K562 (cell line): ENCODE measurements around the gene DPH7. TPM values are rescaled to one million over a fixed set of nuclear protein-coding genes. Genes with fewer than 3 reads are reported as not detected.

Experiments
- CBX1 ChIP-seq: sonication (generic); IDR thresholded peaks from 2 replicates; pipeline ENCODE4 v1.6.1; 2016; ENCODE audit warnings: antibody characterized with exemption, low read depth, mild to moderate bottlenecking
- CCAR2 ChIP-seq: fragments of 200-400 bp; formaldehyde crosslinking; IDR thresholded peaks from 2 replicates; pipeline ENCODE4 v1.6.1; 2017; ENCODE audit warnings: mild to moderate bottlenecking, low read depth, low read length
- CREM ChIP-seq: IDR thresholded peaks from 2 replicates; pipeline ENCODE4 v1.6.1; 2014; ENCODE audit warnings: antibody characterized with exemption, low read depth
- CXXC5 ChIP-seq: fragments of 250-450 bp; sonication (Bioruptor Pico); IDR thresholded peaks from 2 replicates; pipeline ENCODE4 v1.8.0; 2022; ENCODE audit warnings: inconsistent platforms, mild to moderate bottlenecking, moderate library complexity
- ETS2 ChIP-seq: IDR thresholded peaks from 2 replicates; pipeline ENCODE4 v1.6.1; 2016; ENCODE audit warnings: borderline replicate concordance, missing genetic modification characterization, mild to moderate bottlenecking, moderate library complexity, missing compliant biosample characterization; ENCODE audit not compliant: poor library complexity, severe bottlenecking
- HOMEZ ChIP-seq: fragments of 250-450 bp; sonication (Bioruptor Pico); IDR thresholded peaks from 2 replicates; pipeline ENCODE4 v1.4.0; 2020; ENCODE audit warnings: mild to moderate bottlenecking, moderate library complexity
- KLF1 ChIP-seq: fragments of 450-650 bp; IDR thresholded peaks from 2 replicates; pipeline ENCODE4 v1.6.1; 2016; ENCODE audit warnings: missing genetic modification characterization, missing compliant biosample characterization
- MAFG ChIP-seq: fragments of 450-650 bp; conservative IDR thresholded peaks from 2 replicates; pipeline ENCODE4 v1.6.1; 2016; ENCODE audit warnings: missing genetic modification characterization, missing compliant biosample characterization
- MIER1 ChIP-seq: fragments of 450-650 bp; IDR thresholded peaks from 2 replicates; pipeline ENCODE4 v1.6.1; 2016; ENCODE audit warnings: antibody characterized with exemption, mild to moderate bottlenecking, low read depth
- NFE2 ChIP-seq: IDR thresholded peaks from 2 replicates; pipeline ENCODE4 v1.6.1; 2014; ENCODE audit warnings: antibody characterized with exemption, low read depth
- PHF20 ChIP-seq: fragments of 450-650 bp; IDR thresholded peaks from 2 replicates; pipeline ENCODE4 v1.6.1; 2018; ENCODE audit not compliant: partially characterized antibody
- PHF8 ChIP-seq: fragments of 200-600 bp; sonication (generic); IDR thresholded peaks from 2 replicates; pipeline ENCODE4 v1.6.1; 2012; ENCODE audit warnings: mixed run types, mild to moderate bottlenecking, inconsistent platforms, low read length, moderate library complexity, borderline replicate concordance
- POLR2A ChIP-seq: fragments of 450-650 bp; conservative IDR thresholded peaks from 2 replicates; pipeline ENCODE4 v1.6.1; 2016
- RAD51 ChIP-seq: fragments of 450-650 bp; IDR thresholded peaks from 2 replicates; pipeline ENCODE4 v1.7.1; 2016; ENCODE audit warnings: low read depth, mild to moderate bottlenecking, borderline replicate concordance
- RBFOX2 ChIP-seq: fragments of 200-400 bp; formaldehyde crosslinking; IDR thresholded peaks from 2 replicates; pipeline ENCODE4 v1.6.1; 2017; ENCODE audit warnings: low read depth, mild to moderate bottlenecking, low read length, moderate library complexity
- TBL1XR1 ChIP-seq, 2 experiments: IDR thresholded peaks; 2 replicates each; pipeline ENCODE4 v1.6.1; 2012; ENCODE audit warnings: improper control_type of control experiment in 2 of 2, low read length in 2 of 2, mild to moderate bottlenecking in 1 of 2
- ZMIZ1 ChIP-seq, 2 experiments: fragments of 150-350 bp in 1 of 2; IDR thresholded peaks; 2 replicates each; pipeline ENCODE4 v1.6.1; 2012 to 2016; ENCODE audit warnings: low read depth in 2 of 2, low read length in 2 of 2, mild to moderate bottlenecking in 1 of 2, moderate library complexity in 1 of 2
- ZNF224 ChIP-seq: sonication (generic); formaldehyde crosslinking; IDR thresholded peaks from 2 replicates; pipeline ENCODE4 v1.8.0; 2022; ENCODE audit warnings: mild to moderate bottlenecking, missing genetic modification reagents
- ZNF24 ChIP-seq: fragments of 450-650 bp; IDR thresholded peaks from 2 replicates; pipeline ENCODE4 v1.6.1; 2016
- ZNF324 ChIP-seq: fragments of 250-450 bp; sonication (Bioruptor Pico); IDR thresholded peaks from 2 replicates; pipeline ENCODE4 v1.4.0; 2020; ENCODE audit warnings: mild to moderate bottlenecking
- ZNF589 ChIP-seq: fragments of 200-800 bp; sonication (Bioruptor generic); IDR thresholded peaks from 2 replicates; pipeline ENCODE4 v1.6.1; 2016; ENCODE audit warnings: low read depth, missing genetic modification characterization, missing compliant biosample characterization
- polyA plus RNA-seq, 8 experiments: library from polyadenylated mRNA; depleted of rRNA in 4 of 8; stranded (reverse) in 5 of 8; unstranded in 3 of 8; fragments of >200 nt; fragmentation: Nextera tagmentation in 2 of 8; fragmentation: Illumina TruSeq in 1 of 8; extraction: Ambion mirVana in 2 of 8; extraction: Trizol in 1 of 8; gene quantifications; 2 replicates each; pipeline versions ENCODE4 v1.2.1 to v1.2.3, GENCODE V29; 2011 to 2014; ENCODE audit warnings: inconsistent platforms in 1 of 8, missing spikeins in 1 of 8
- total RNA-seq, 7 experiments: library from RNA; depleted of rRNA in 6 of 7; stranded (reverse); fragments of >200 nt in 6 of 7; fragmentation: Illumina TruSeq in 2 of 7; extraction: Trizol in 2 of 7; gene quantifications; 2 replicates each; pipeline versions ENCODE4 v1.2.1 to v1.2.3, GENCODE V29; 2011 to 2021; ENCODE audit warnings: low replicate concordance in 1 of 7
- TF ChIP-seq, protein P1 (sequence below): fragments of 450-650 bp; IDR thresholded peaks from 2 replicates; pipeline ENCODE4 v1.7.1; 2018; ENCODE audit warnings: mild to moderate bottlenecking, low read depth; ENCODE audit not compliant: partially characterized antibody

Gene DPH7
- total and polyA plus RNA-seq, 9 of the 15 experiments (the other 6 are each of a cell fraction or from before 2014, with no cell fraction given), result 13.9 to 68.6 (median 41.3) TPM

- TF ChIP-seq ZMIZ1 (IDR thresholded peaks at IDR 0.05; ENCODE audit: low read depth in 2 of 2, low read length in 2 of 2), result no peak
- no peak for TF ChIP-seq PHF20
- TF ChIP-seq ETS2, result no peak
- peak; percentile 76 for TF ChIP-seq CXXC5 (CRISPR knock-in tag)
- TF ChIP-seq HOMEZ (CRISPR knock-in tag), result no peak
- TF ChIP-seq MIER1, result no peak
- peak; percentile 19; the same call in 1 of the 2 replicates for TF ChIP-seq PHF8
- TF ChIP-seq RBFOX2, result peak; percentile 66
- TF ChIP-seq ZNF224 (CRISPR knock-in tag), result no peak
- peak; percentile 37; the same call in 1 of the 2 replicates for TF ChIP-seq ZNF24
- peak; percentile 46; the same call in 1 of the 2 replicates for TF ChIP-seq CREM
- peak; percentile 62 for TF ChIP-seq MAFG (tag)
- peak; percentile 91 for TF ChIP-seq RAD51
- no peak for TF ChIP-seq CCAR2
- TF ChIP-seq KLF1 (tag), result no peak
- 0 out of 2 replicates have a peak, but pooled peaks have one; percentile 55 for TF ChIP-seq ZNF589 (CRISPR knock-in tag)
- TF ChIP-seq TBL1XR1 (IDR thresholded peaks at IDR 0.05; ENCODE audit: low read length in 2 of 2), result peak in 1 of 2 experiments; percentile 51; a peak in 1 of 4 replicates
- peak; percentile 68 for TF ChIP-seq POLR2A
- no peak for TF ChIP-seq CBX1
- TF ChIP-seq NFE2, result peak; percentile 79
- TF ChIP-seq, protein P1, sequence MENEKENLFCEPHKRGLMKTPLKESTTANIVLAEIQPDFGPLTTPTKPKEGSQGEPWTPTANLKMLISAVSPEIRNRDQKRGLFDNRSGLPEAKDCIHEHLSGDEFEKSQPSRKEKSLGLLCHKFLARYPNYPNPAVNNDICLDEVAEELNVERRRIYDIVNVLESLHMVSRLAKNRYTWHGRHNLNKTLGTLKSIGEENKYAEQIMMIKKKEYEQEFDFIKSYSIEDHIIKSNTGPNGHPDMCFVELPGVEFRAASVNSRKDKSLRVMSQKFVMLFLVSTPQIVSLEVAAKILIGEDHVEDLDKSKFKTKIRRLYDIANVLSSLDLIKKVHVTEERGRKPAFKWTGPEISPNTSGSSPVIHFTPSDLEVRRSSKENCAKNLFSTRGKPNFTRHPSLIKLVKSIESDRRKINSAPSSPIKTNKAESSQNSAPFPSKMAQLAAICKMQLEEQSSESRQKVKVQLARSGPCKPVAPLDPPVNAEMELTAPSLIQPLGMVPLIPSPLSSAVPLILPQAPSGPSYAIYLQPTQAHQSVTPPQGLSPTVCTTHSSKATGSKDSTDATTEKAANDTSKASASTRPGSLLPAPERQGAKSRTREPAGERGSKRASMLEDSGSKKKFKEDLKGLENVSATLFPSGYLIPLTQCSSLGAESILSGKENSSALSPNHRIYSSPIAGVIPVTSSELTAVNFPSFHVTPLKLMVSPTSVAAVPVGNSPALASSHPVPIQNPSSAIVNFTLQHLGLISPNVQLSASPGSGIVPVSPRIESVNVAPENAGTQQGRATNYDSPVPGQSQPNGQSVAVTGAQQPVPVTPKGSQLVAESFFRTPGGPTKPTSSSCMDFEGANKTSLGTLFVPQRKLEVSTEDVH, result no peak
- no peak for TF ChIP-seq ZNF324 (CRISPR knock-in tag)
Measured at GRCh38 chr9:137511758-137512463, 66.8 kb downstream of the DPH7 start (continued).
